ENCODE results near the gene PPAT. TPM values are rescaled to one million over a fixed set of nuclear protein-coding genes. Genes with fewer than 3 reads are reported as not detected.

The PPAT gene
- total and polyA plus RNA-seq, 4 donors, result 3.7 to 11.0 (median 5.7) TPM

DNA sequence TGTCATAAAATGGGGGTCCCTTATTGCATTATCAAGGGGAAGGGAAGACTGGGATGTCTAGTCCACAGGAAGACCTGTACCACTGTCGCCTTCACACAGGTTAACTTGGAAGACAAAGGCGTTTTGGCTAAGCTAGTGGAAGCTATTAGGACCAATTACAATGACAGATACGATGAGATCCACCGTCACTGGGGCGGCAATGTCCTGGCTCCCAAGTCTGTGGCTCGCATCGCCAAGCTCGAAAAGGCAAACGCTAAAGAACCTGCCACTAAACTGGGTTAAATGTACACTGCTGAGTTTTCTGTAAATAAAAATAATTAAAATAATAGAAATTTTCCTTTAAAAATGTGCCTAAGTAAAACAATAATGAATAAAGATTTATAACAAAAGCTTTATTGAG is 78.8 kb downstream of the PPAT start (continued):
- TF ChIP-seq, protein P1, sequence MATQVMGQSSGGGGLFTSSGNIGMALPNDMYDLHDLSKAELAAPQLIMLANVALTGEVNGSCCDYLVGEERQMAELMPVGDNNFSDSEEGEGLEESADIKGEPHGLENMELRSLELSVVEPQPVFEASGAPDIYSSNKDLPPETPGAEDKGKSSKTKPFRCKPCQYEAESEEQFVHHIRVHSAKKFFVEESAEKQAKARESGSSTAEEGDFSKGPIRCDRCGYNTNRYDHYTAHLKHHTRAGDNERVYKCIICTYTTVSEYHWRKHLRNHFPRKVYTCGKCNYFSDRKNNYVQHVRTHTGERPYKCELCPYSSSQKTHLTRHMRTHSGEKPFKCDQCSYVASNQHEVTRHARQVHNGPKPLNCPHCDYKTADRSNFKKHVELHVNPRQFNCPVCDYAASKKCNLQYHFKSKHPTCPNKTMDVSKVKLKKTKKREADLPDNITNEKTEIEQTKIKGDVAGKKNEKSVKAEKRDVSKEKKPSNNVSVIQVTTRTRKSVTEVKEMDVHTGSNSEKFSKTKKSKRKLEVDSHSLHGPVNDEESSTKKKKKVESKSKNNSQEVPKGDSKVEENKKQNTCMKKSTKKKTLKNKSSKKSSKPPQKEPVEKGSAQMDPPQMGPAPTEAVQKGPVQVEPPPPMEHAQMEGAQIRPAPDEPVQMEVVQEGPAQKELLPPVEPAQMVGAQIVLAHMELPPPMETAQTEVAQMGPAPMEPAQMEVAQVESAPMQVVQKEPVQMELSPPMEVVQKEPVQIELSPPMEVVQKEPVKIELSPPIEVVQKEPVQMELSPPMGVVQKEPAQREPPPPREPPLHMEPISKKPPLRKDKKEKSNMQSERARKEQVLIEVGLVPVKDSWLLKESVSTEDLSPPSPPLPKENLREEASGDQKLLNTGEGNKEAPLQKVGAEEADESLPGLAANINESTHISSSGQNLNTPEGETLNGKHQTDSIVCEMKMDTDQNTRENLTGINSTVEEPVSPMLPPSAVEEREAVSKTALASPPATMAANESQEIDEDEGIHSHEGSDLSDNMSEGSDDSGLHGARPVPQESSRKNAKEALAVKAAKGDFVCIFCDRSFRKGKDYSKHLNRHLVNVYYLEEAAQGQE (IDR thresholded peaks at IDR 0.05), result no peak
- no peak for TF ChIP-seq JUND (IDR thresholded peaks at IDR 0.05)
- TF ChIP-seq HNF4G (IDR thresholded peaks at IDR 0.05), result no peak
- TF ChIP-seq HNF4A (conservative IDR thresholded peaks at IDR 0.05), result no peak

GRCh38 chr4:56348576-56348975 is 86.8 kb downstream of the PPAT start:
- WGBS, result 95% methylated on average over 3 of the region's 3 CpGs
- TF ChIP-seq JUND (IDR thresholded peaks at IDR 0.05) (no peak), FOXA1 (IDR thresholded peaks at IDR 0.05) (no peak), ATF3 (IDR thresholded peaks at IDR 0.05) (no peak), SP1 (IDR thresholded peaks at IDR 0.05) (no peak), RXRA (IDR thresholded peaks at IDR 0.05) (no peak), HNF4A (conservative IDR thresholded peaks at IDR 0.05) (no peak), EGR1 (IDR thresholded peaks at IDR 0.05; ENCODE audit: low read depth in 2 of 2) (no peak), HNF4G (IDR thresholded peaks at IDR 0.05) (no peak), RAD21 (IDR thresholded peaks at IDR 0.05) (no peak), ZBTB33 (IDR thresholded peaks at IDR 0.05) (no peak), YY1 (IDR thresholded peaks at IDR 0.05) (no peak), FOXA2 (IDR thresholded peaks at IDR 0.05) (no peak), GABPA (IDR thresholded peaks at IDR 0.05 in 1 of 2, conservative IDR thresholded peaks at IDR 0.05 in 1 of 2) (no peak)
- TF ChIP-seq, protein P2, sequence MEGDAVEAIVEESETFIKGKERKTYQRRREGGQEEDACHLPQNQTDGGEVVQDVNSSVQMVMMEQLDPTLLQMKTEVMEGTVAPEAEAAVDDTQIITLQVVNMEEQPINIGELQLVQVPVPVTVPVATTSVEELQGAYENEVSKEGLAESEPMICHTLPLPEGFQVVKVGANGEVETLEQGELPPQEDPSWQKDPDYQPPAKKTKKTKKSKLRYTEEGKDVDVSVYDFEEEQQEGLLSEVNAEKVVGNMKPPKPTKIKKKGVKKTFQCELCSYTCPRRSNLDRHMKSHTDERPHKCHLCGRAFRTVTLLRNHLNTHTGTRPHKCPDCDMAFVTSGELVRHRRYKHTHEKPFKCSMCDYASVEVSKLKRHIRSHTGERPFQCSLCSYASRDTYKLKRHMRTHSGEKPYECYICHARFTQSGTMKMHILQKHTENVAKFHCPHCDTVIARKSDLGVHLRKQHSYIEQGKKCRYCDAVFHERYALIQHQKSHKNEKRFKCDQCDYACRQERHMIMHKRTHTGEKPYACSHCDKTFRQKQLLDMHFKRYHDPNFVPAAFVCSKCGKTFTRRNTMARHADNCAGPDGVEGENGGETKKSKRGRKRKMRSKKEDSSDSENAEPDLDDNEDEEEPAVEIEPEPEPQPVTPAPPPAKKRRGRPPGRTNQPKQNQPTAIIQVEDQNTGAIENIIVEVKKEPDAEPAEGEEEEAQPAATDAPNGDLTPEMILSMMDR (IDR thresholded peaks at IDR 0.05; ENCODE audit: low read depth, low read length, missing input control), result no peak
- TF ChIP-seq, protein P3, sequence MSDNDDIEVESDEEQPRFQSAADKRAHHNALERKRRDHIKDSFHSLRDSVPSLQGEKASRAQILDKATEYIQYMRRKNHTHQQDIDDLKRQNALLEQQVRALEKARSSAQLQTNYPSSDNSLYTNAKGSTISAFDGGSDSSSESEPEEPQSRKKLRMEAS (IDR thresholded peaks at IDR 0.05), result no peak
- TF ChIP-seq, protein P1 (IDR thresholded peaks at IDR 0.05), result no peak
- H3K9me3 ChIP-seq (ENCODE audit: control insufficient read depth in 4 of 4, low read length in 3 of 4), result no peaks in the 10 kb centered on the region
- no peak for DNase-seq (ENCODE audit: low spot score)
- H3K36me3 ChIP-seq (ENCODE audit: control insufficient read depth in 4 of 4, insufficient read depth in 3 of 4, low read depth in 1 of 4, low read length in 3 of 4), result peaks cover 4 to 28% (median 9%) of the 10 kb centered on the region in 4 donors
- no peaks in the 10 kb centered on the region for H3K27me3 ChIP-seq (ENCODE audit: control insufficient read depth in 4 of 4, insufficient read depth in 4 of 4, low read length in 3 of 4)
- H3K9ac ChIP-seq (ENCODE audit: low read depth in 1 of 2, low read length in 2 of 2), result no peak overlapping the region
- no peaks in the 10 kb centered on the region for H3K4me1 ChIP-seq (ENCODE audit: control insufficient read depth in 4 of 4, insufficient read depth in 4 of 4, low read length in 3 of 4)
- no peak overlapping the region for H3K27ac ChIP-seq (ENCODE audit: low read depth in 1 of 2, low read length in 2 of 2)
- no peak overlapping the region for H3K4me3 ChIP-seq (ENCODE audit: low read depth in 1 of 3, low read length in 3 of 3)
